RWPE2 (cell line): Measurements from ENCODE around the gene SLC25A6.
A peak's percentile ranks its signal among the peaks of the same experiment; 100 is the strongest.

Experiments
- ATAC-seq: fragments of 200-7000 bp; cut with Tn5 transposase; 3 replicates; pipeline ENCODE4 v1.9.1; 2021; ENCODE audit warnings: low read depth
- DNase-seq: peaks from one replicate; pipeline ENCODE4 v3.0.0-alpha.2; 2020; ENCODE audit warnings: low spot score
- H3K27ac ChIP-seq: fragments of 450-650 bp; 2 replicates; pipeline ENCODE4 v1.5.1; 2017; ENCODE audit warnings: mild to moderate bottlenecking; ENCODE audit not compliant: poor library complexity, severe bottlenecking
- H3K27me3 ChIP-seq: fragments of 250-450 bp; sonication (Bioruptor Pico); 2 replicates; pipeline ENCODE4 v1.5.1; 2021; ENCODE audit warnings: mild to moderate bottlenecking, moderate library complexity; ENCODE audit not compliant: insufficient read depth, poor library complexity, severe bottlenecking
- H3K36me3 ChIP-seq: fragments of 250-450 bp; sonication (Bioruptor Pico); 2 replicates; pipeline ENCODE4 v1.5.1; 2020; ENCODE audit warnings: low read depth, mild to moderate bottlenecking, moderate library complexity
- H3K4me1 ChIP-seq: fragments of 250-450 bp; sonication (Bioruptor Pico); 2 replicates; pipeline ENCODE4 v1.5.1; 2021; ENCODE audit warnings: mild to moderate bottlenecking, moderate library complexity; ENCODE audit not compliant: insufficient read depth, poor library complexity, severe bottlenecking
- H3K4me3 ChIP-seq: fragments of 250-450 bp; sonication (Bioruptor Pico); 2 replicates; pipeline ENCODE4 v1.5.1; 2021; ENCODE audit warnings: mild to moderate bottlenecking, moderate library complexity; ENCODE audit not compliant: severe bottlenecking
- H3K9me3 ChIP-seq: fragments of 250-450 bp; sonication (Bioruptor Pico); 2 replicates; pipeline ENCODE4 v1.5.1; 2021; ENCODE audit warnings: mild to moderate bottlenecking, moderate library complexity; ENCODE audit not compliant: severe bottlenecking
- TF ChIP-seq, protein P1 (sequence below): fragments of 450-650 bp; IDR thresholded peaks from one replicate; pipeline ENCODE4 v1.5.1; 2017; ENCODE audit warnings: mild to moderate bottlenecking, moderate library complexity; ENCODE audit not compliant: poor library complexity, severe bottlenecking

Gene SLC25A6

GRCh38 chrX:1391707-1392375 lies at the start of gene SLC25A6:
Gene SLC25A6 (minus strand): TSS chrX:1392113. CDS start chrX:1392009, 104 bp downstream.
- H3K4me3 ChIP-seq, result peak within 1 kb of the TSS; percentile 90
- DNase-seq (peak; percentile 99), ATAC-seq (peak; percentile 92)
- peak within 1 kb of the TSS; percentile 91 for H3K27ac ChIP-seq
- H3K27me3 ChIP-seq, result no peaks in the 10 kb centered on the region
- peaks cover 59% of the 10 kb centered on the region for H3K36me3 ChIP-seq
- no peaks in the 10 kb centered on the region for H3K9me3 ChIP-seq
- H3K4me1 ChIP-seq, result no peaks in the 10 kb centered on the region
- TF ChIP-seq, protein P1, sequence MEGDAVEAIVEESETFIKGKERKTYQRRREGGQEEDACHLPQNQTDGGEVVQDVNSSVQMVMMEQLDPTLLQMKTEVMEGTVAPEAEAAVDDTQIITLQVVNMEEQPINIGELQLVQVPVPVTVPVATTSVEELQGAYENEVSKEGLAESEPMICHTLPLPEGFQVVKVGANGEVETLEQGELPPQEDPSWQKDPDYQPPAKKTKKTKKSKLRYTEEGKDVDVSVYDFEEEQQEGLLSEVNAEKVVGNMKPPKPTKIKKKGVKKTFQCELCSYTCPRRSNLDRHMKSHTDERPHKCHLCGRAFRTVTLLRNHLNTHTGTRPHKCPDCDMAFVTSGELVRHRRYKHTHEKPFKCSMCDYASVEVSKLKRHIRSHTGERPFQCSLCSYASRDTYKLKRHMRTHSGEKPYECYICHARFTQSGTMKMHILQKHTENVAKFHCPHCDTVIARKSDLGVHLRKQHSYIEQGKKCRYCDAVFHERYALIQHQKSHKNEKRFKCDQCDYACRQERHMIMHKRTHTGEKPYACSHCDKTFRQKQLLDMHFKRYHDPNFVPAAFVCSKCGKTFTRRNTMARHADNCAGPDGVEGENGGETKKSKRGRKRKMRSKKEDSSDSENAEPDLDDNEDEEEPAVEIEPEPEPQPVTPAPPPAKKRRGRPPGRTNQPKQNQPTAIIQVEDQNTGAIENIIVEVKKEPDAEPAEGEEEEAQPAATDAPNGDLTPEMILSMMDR, result no peak

- H3K4me3 ChIP-seq, result no peak overlapping the region
Observed at GRCh38 chrX:1440506-1440905, 48.6 kb upstream of the SLC25A6 start.

DNA sequence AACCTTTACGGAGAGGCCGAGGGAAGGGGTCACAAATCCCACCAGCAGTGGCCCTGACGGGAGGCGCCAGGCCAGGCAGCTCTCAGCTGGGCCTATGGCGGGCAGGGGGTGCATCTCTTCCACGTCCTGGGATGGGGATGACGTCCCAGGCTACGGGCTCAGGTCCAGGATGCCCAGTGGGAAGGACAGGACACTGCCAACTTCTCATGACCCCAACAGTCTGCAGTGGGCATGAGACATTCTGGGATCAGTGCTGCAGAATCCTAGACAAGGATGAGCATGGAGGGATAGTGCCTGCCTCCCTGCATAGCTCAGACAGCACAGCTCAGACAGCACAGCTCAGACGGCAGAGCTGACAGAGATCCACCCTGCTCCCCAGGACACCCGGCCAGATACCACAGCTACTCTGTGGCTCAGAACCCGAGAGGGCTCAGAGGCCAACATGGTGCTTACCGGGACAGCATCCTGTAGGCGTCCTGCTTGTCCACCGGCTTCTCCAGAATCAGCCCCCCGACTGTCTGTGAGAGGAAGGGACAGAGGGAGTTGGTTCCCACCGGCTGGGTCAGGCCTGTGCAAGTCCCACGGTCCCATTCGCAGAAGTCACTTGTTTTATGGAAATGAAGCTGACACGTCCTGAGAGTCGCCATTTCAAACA lies 43.5 kb upstream of the SLC25A6 start:
- Histone ChIP-seq H3K4me3 (no peak overlapping the region), H3K4me1 (no peaks in the 10 kb centered on the region), H3K9me3 (no peaks in the 10 kb centered on the region), H3K36me3 (peaks cover 48% of the 10 kb centered on the region), H3K27ac (no peak overlapping the region), H3K27me3 (no peaks in the 10 kb centered on the region)
- ATAC-seq (peak; percentile 38; the same call in 2 of the 3 replicates), DNase-seq (peak; percentile 67)
- TF ChIP-seq, protein P1, result no peak

More at GRCh38 chrX:1440506-1440905, 48.6 kb upstream of the SLC25A6 start:
- DNase-seq, result no peak
- H3K9me3 ChIP-seq, result no peaks in the 10 kb centered on the region
- TF ChIP-seq, protein P1, result no peak
- H3K36me3 ChIP-seq, result peaks cover 42% of the 10 kb centered on the region
- no peaks in the 10 kb centered on the region for H3K4me1 ChIP-seq
- no peak overlapping the region for H3K27ac ChIP-seq
- no peaks in the 10 kb centered on the region for H3K27me3 ChIP-seq
- no peak for ATAC-seq

GRCh38 chrX:1434871-1435240 lies 42.9 kb upstream of the SLC25A6 start:
- Histone ChIP-seq H3K4me1 (no peaks in the 10 kb centered on the region), H3K9me3 (no peaks in the 10 kb centered on the region), H3K36me3 (peaks cover 50% of the 10 kb centered on the region), H3K27me3 (no peaks in the 10 kb centered on the region), H3K27ac (no peak overlapping the region), H3K4me3 (no peak overlapping the region)
- DNase-seq (peak; percentile 67), ATAC-seq (no peak)
- TF ChIP-seq, protein P1, result no peak
